A549 (cell line): ENCODE data around the gene BEND5. TPM values are rescaled to one million over a fixed set of nuclear protein-coding genes. Genes with fewer than 3 reads are reported as not detected.

Experiments used
- ATAC-seq, 2 experiments: fragments of 200-7000 bp in 1 of 2; fragments of >200 bp in 1 of 2; cut with Nextera tagmentation in 1 of 2; cut with Tn5 transposase in 1 of 2; 3 replicates each; pipeline versions ENCODE4 v1.8.0 to v1.9.1; 2018 to 2020; ENCODE audit warnings: mild to moderate bottlenecking in 1 of 2, moderate library complexity in 1 of 2
- CTCF ChIA-PET: fragments of 300-600 bp; sonication (Branson Sonifier 250); formaldehyde crosslinking; extraction: SDS; loops from one replicate; lab custom pipeline; 2021; ENCODE audit warnings: antibody characterized with exemption, inconsistent platforms; lab: Yijun Ruan, JAX
- POLR2A ChIA-PET: fragments of 350-600 bp; formaldehyde crosslinking; extraction: SDS; loops from one replicate; lab custom pipeline; 2021; ENCODE audit warnings: antibody characterized with exemption, inconsistent platforms; lab: Yijun Ruan, JAX
- DNase-seq, 2 experiments: peaks; one replicate each; pipeline versions ENCODE4 v3.0.0 to v3.0.0-alpha.2; 2011 to 2016; ENCODE audit warnings: low read depth in 1 of 2, low spot score in 1 of 2
- FAIRE-seq: peaks from 2 replicates; lab custom pipeline; 2011; peaks lifted over from hg19 to GRCh38; lab: Jason Lieb, UNC
- H3K27ac ChIP-seq, 2 experiments: fragments of >200 bp; sonication (Bioruptor Twin); formaldehyde crosslinking; 3 replicates each; pipeline ENCODE4 v1.5.1; 2016 to 2017
- H3K4me1 ChIP-seq: fragments of >200 bp; sonication (Bioruptor Twin); formaldehyde crosslinking; 3 replicates; pipeline ENCODE4 v1.6.1; 2016
- H3K4me2 ChIP-seq: fragments of >200 bp; sonication (Bioruptor Twin); formaldehyde crosslinking; 3 replicates; pipeline ENCODE4 v1.6.1; 2016
- H3K4me3 ChIP-seq: fragments of >200 bp; sonication (Bioruptor Twin); formaldehyde crosslinking; 3 replicates; pipeline ENCODE4 v1.5.1; 2016
- H3K9me3 ChIP-seq: fragments of >200 bp; sonication (Bioruptor Twin); formaldehyde crosslinking; 3 replicates; pipeline ENCODE4 v1.6.1; 2016
- CBX8 ChIP-seq: fragments of 200-600 bp; sonication (generic); IDR thresholded peaks from 2 replicates; pipeline ENCODE4 v1.6.1; 2016
- CHD4 ChIP-seq: fragments of 200-600 bp; sonication (generic); IDR thresholded peaks from 2 replicates; pipeline ENCODE4 v1.6.1; 2016; ENCODE audit warnings: antibody characterized with exemption, mild to moderate bottlenecking, borderline replicate concordance
- EHMT2 ChIP-seq: fragments of 200-600 bp; sonication (generic); IDR thresholded peaks from 2 replicates; pipeline ENCODE4 v1.6.1; 2016; ENCODE audit warnings: antibody characterized with exemption, low read depth, mild to moderate bottlenecking, moderate library complexity
- FOSB ChIP-seq: fragments of 250-450 bp; sonication (Bioruptor Pico); IDR thresholded peaks from 2 replicates; pipeline ENCODE4 v1.5.0; 2020; ENCODE audit warnings: mild to moderate bottlenecking, moderate library complexity
- HOXB13 ChIP-seq: fragments of 250-450 bp; sonication (Bioruptor Pico); IDR thresholded peaks from 2 replicates; pipeline ENCODE4 v1.5.0; 2020; ENCODE audit warnings: low read depth, mild to moderate bottlenecking, moderate library complexity
- HOXB5 ChIP-seq: fragments of 250-450 bp; sonication (Bioruptor Pico); IDR thresholded peaks from 2 replicates; pipeline ENCODE4 v1.5.0; 2020; ENCODE audit warnings: mild to moderate bottlenecking, moderate library complexity
- JUN ChIP-seq, 2 experiments: fragments of >200 bp; sonication (Bioruptor Twin); formaldehyde crosslinking; IDR thresholded peaks; 2 replicates in 1 of 2; 3 replicates in 1 of 2; pipeline ENCODE4 v1.6.1; 2016 to 2017
- MYC ChIP-seq: IDR thresholded peaks from 2 replicates; pipeline ENCODE4 v1.6.1; 2012; ENCODE audit warnings: mild to moderate bottlenecking, inconsistent platforms, low read length, improper control_type of control experiment, borderline replicate concordance
- POLR2A ChIP-seq: IDR thresholded peaks from 2 replicates; pipeline ENCODE4 v1.6.1; 2012; ENCODE audit warnings: mild to moderate bottlenecking, low read length
- POLR2AphosphoS2 ChIP-seq: conservative IDR thresholded peaks from 2 replicates; pipeline ENCODE4 v1.6.1; 2012; ENCODE audit warnings: low read length, improper control_type of control experiment, inconsistent platforms
- RFX5 ChIP-seq: fragments of 450-650 bp; IDR thresholded peaks from 2 replicates; pipeline ENCODE4 v1.7.1; 2014; ENCODE audit warnings: antibody characterized with exemption, mild to moderate bottlenecking, moderate library complexity
- RNF2 ChIP-seq: fragments of 200-600 bp; sonication (generic); IDR thresholded peaks from 2 replicates; pipeline ENCODE4 v1.6.1; 2016; ENCODE audit warnings: low read depth, mild to moderate bottlenecking, antibody characterized with exemption, moderate library complexity, borderline replicate concordance
- SMC3 ChIP-seq: fragments of >200 bp; sonication (Bioruptor Twin); formaldehyde crosslinking; IDR thresholded peaks from 3 replicates; pipeline ENCODE4 v1.6.1; 2018; ENCODE audit warnings: inconsistent platforms
- WGBS: methylation state at CpG from one replicate; pipeline ENCODE4 v1.1.6; 2017; ENCODE audit errors: missing lambda C conversion rate; 5-methylcytosine and 5-hydroxymethylcytosine counted together
- polyA plus RNA-seq, 4 experiments: library from polyadenylated mRNA; depleted of rRNA in 3 of 4; stranded (reverse); fragments of >200 nt; fragmentation: RNase III in 1 of 4; extraction: RNeasy Plus Mini Kit Qiagen cat#74134 plus additional on column Dnase treatment in 1 of 4; gene quantifications; 2 replicates in 3 of 4; 3 replicates in 1 of 4; pipeline ENCODE4 v1.2.3, GENCODE V29; 2011 to 2017
- TF ChIP-seq, protein P1 (sequence below): IDR thresholded peaks from 2 replicates; pipeline ENCODE4 v1.6.1; 2012
- TF ChIP-seq, protein P2 (sequence below): IDR thresholded peaks from 2 replicates; pipeline ENCODE4 v1.6.1; 2012
- TF ChIP-seq, protein P3 (sequence below): fragments of 250-450 bp; sonication (Bioruptor Pico); IDR thresholded peaks from 2 replicates; pipeline ENCODE4 v1.5.0; 2020; ENCODE audit warnings: low read depth, mild to moderate bottlenecking, moderate library complexity
- TF ChIP-seq, protein P4 (sequence below): fragments of 150-350 bp; IDR thresholded peaks from 2 replicates; pipeline ENCODE4 v1.6.1; 2014; ENCODE audit warnings: low read depth, mild to moderate bottlenecking, low read length
- TF ChIP-seq, protein P5 (sequence below): fragments of >200 bp; sonication (Bioruptor Twin); formaldehyde crosslinking; IDR thresholded peaks from 3 replicates; pipeline ENCODE4 v1.6.1; 2016
- TF ChIP-seq, protein P6 (sequence below): fragments of 450-650 bp; IDR thresholded peaks from 2 replicates; pipeline ENCODE4 v1.6.1; 2014; ENCODE audit warnings: antibody characterized with exemption
- TF ChIP-seq, protein P7 (sequence below): fragments of 250-450 bp; sonication (Bioruptor Pico); IDR thresholded peaks from 2 replicates; pipeline ENCODE4 v1.5.0; 2021; ENCODE audit warnings: mild to moderate bottlenecking, moderate library complexity, borderline replicate concordance

The BEND5 gene
- polyA plus RNA-seq, 2 of the 4 experiments (the other 2 are of a cell fraction), result not detected

DNA sequence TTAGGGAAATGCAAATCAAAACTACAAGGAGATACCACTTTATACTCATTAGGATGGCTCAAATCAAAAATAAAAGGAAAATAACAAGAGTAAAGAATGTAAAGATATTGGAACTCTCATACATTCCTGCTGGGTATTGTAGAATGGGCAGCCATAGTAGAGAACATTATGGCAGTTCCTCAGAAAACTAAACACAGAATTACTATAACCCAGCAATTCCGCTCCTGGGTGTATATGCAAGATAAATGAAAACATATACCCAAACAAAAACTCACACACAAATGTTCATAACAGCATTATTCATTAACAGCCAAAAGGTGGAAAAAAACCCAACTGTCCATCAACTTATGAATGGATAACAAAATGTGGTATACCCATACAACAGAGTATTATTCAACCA lies 11.4 kb downstream of the BEND5 start:
- ATAC-seq, result no peak
- H3K9me3 ChIP-seq, result no peaks in the 10 kb centered on the region
- no peak overlapping the region for H3K27ac ChIP-seq
- CTCF ChIA-PET, result no interaction called here
- H3K4me3 ChIP-seq, result no peak overlapping the region
- no peaks in the 10 kb centered on the region for H3K4me1 ChIP-seq
- POLR2A ChIA-PET, result no interaction called here
- no peak for FAIRE-seq
- TF ChIP-seq, protein P1, sequence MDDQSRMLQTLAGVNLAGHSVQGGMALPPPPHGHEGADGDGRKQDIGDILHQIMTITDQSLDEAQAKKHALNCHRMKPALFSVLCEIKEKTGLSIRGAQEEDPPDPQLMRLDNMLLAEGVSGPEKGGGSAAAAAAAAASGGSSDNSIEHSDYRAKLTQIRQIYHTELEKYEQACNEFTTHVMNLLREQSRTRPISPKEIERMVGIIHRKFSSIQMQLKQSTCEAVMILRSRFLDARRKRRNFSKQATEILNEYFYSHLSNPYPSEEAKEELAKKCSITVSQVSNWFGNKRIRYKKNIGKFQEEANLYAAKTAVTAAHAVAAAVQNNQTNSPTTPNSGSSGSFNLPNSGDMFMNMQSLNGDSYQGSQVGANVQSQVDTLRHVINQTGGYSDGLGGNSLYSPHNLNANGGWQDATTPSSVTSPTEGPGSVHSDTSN, result no peak
- TF ChIP-seq, protein P2, sequence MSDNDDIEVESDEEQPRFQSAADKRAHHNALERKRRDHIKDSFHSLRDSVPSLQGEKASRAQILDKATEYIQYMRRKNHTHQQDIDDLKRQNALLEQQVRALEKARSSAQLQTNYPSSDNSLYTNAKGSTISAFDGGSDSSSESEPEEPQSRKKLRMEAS, result no peak
- 9% methylated on average over 1 of the region's 1 CpG for WGBS
- no peak overlapping the region for H3K4me2 ChIP-seq
- no peak for DNase-seq

DNA sequence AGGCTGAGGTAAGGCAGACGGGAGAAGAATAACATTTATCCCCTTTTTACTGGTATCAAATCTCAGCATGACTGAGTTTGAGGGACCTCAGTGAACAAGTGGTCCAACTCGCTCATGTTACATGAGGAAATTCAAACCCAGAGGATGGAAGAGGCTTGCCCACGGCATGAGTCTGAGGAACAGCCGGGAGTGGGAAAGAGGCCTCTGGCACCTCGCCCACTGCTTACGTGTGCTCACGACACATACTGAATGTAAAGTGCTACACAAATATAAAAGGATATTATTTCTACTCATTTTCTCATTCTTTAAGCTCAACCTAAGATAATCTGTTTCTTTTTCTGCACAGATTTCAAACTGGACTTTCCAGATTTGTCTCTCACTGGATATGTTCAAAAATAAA lies 14.7 kb downstream of the BEND5 start:
- H3K4me2 ChIP-seq, result no peak overlapping the region
- H3K27ac ChIP-seq, result no peak overlapping the region
- TF ChIP-seq MYC (no peak), POLR2AphosphoS2 (no peak), SMC3 (no peak), HOXB5 (CRISPR knock-in tag) (no peak), RFX5 (no peak), FOSB (CRISPR knock-in tag) (no peak), POLR2A (no peak), RNF2 (no peak), CHD4 (no peak), HOXB13 (CRISPR knock-in tag) (no peak), EHMT2 (no peak), JUN (IDR thresholded peaks at IDR 0.05) (no peak), CBX8 (no peak)
- TF ChIP-seq, protein P3, sequence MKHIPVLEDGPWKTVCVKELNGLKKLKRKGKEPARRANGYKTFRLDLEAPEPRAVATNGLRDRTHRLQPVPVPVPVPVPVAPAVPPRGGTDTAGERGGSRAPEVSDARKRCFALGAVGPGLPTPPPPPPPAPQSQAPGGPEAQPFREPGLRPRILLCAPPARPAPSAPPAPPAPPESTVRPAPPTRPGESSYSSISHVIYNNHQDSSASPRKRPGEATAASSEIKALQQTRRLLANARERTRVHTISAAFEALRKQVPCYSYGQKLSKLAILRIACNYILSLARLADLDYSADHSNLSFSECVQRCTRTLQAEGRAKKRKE (CRISPR knock-in tag), result no peak
- TF ChIP-seq, protein P4, sequence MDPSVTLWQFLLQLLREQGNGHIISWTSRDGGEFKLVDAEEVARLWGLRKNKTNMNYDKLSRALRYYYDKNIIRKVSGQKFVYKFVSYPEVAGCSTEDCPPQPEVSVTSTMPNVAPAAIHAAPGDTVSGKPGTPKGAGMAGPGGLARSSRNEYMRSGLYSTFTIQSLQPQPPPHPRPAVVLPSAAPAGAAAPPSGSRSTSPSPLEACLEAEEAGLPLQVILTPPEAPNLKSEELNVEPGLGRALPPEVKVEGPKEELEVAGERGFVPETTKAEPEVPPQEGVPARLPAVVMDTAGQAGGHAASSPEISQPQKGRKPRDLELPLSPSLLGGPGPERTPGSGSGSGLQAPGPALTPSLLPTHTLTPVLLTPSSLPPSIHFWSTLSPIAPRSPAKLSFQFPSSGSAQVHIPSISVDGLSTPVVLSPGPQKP, result no peak
- TF ChIP-seq, protein P5, sequence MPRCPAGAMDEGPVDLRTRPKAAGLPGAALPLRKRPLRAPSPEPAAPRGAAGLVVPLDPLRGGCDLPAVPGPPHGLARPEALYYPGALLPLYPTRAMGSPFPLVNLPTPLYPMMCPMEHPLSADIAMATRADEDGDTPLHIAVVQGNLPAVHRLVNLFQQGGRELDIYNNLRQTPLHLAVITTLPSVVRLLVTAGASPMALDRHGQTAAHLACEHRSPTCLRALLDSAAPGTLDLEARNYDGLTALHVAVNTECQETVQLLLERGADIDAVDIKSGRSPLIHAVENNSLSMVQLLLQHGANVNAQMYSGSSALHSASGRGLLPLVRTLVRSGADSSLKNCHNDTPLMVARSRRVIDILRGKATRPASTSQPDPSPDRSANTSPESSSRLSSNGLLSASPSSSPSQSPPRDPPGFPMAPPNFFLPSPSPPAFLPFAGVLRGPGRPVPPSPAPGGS, result no peak
- TF ChIP-seq, protein P2, result no peak
- TF ChIP-seq, protein P6, sequence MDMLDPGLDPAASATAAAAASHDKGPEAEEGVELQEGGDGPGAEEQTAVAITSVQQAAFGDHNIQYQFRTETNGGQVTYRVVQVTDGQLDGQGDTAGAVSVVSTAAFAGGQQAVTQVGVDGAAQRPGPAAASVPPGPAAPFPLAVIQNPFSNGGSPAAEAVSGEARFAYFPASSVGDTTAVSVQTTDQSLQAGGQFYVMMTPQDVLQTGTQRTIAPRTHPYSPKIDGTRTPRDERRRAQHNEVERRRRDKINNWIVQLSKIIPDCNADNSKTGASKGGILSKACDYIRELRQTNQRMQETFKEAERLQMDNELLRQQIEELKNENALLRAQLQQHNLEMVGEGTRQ, result no peak
- TF ChIP-seq, protein P7, sequence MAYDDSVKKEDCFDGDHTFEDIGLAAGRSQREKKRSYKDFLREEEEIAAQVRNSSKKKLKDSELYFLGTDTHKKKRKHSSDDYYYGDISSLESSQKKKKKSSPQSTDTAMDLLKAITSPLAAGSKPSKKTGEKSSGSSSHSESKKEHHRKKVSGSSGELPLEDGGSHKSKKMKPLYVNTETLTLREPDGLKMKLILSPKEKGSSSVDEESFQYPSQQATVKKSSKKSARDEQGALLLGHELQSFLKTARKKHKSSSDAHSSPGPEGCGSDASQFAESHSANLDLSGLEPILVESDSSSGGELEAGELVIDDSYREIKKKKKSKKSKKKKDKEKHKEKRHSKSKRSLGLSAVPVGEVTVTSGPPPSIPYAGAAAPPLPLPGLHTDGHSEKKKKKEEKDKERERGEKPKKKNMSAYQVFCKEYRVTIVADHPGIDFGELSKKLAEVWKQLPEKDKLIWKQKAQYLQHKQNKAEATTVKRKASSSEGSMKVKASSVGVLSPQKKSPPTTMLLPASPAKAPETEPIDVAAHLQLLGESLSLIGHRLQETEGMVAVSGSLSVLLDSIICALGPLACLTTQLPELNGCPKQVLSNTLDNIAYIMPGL (CRISPR knock-in tag), result no peak
- ATAC-seq, result no peak
- FAIRE-seq, result no peak
- no peaks in the 10 kb centered on the region for H3K4me1 ChIP-seq
- WGBS, result 50% methylated on average over 7 of the region's 7 CpGs
- no peaks in the 10 kb centered on the region for H3K9me3 ChIP-seq
- POLR2A ChIA-PET, result no interaction called here
- CTCF ChIA-PET, result no interaction called here
- H3K4me3 ChIP-seq, result no peak overlapping the region
- DNase-seq, result no peak
